Measurements from ENCODE around the gene NRP1.

Gene NRP1

DNA sequence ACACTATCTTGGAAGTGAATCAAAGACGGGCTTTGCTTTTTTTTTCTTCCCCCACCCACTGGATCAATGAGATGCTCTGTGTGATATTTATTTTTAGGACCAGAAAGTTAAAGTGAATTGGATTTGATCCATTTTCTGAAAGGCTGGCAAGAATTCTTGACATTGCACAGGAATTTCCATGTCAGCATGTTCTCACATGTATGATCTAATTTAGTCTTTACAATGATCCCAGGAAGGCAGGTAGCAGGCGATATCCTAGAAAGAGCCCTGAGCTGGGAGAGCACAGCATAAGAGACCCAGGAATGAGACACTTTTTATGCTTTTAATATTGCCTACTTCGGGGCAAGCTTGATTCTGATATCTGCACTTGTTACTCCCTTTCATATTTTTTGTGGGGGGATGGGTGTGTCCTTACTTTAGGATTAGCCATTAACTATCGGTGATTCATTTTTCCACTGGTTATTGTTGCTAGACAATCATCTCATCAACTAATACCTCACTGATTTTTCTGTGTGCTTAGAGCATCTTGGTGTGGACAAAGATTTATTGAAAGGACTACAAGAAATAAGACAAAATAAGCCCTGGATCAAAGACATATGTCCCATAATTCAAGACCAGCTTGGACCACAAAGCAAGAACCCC, 58.1 kb downstream of the NRP1 start:
- Histone ChIP-seq H3K4me3 (ENCODE audit: low read depth, low read length) (no peak overlapping the region), H3K36me3 (ENCODE audit: control insufficient read depth in 1 of 2, insufficient read depth in 2 of 2, low read length in 2 of 2) (peaks cover 2 to 9% of the 10 kb centered on the region in 2 experiments), H3K79me2 (ENCODE audit: control insufficient read depth, insufficient read depth, low read length, poor library complexity) (peaks cover 2% of the 10 kb centered on the region), H4K12ac (ENCODE audit: low read depth, low read length) (no peak overlapping the region), H2BK5ac (ENCODE audit: low read depth, low read length, poor library complexity) (no peak overlapping the region), H3K18ac (ENCODE audit: low read length) (no peak overlapping the region), H3K27me3 (ENCODE audit: insufficient read depth, low read length) (peaks cover 2% of the 10 kb centered on the region), H3K23ac (ENCODE audit: low read length) (no peak overlapping the region), H2BK120ac (ENCODE audit: insufficient read depth, low read length, poor library complexity) (no peak overlapping the region), H2BK12ac (ENCODE audit: low read length) (no peak overlapping the region), H3K79me1 (ENCODE audit: low read length) (peaks cover 2% of the 10 kb centered on the region), H3K4ac (ENCODE audit: low read depth, low read length) (no peak overlapping the region), H3K4me1 (ENCODE audit: control insufficient read depth in 1 of 2, insufficient read depth in 2 of 2, low read length in 2 of 2) (peaks cover 3% of the 10 kb centered on the region in 2 experiments), H3K9me3 (ENCODE audit: insufficient read depth, low read depth, low read length) (no peaks in the 10 kb centered on the region), H3K14ac (ENCODE audit: low read length) (no peak overlapping the region), H3K4me2 (ENCODE audit: low read length) (no peak overlapping the region), H2AFZ (ENCODE audit: insufficient read depth, low read length, poor library complexity) (no peak overlapping the region), H4K91ac (ENCODE audit: low read depth, low read length) (no peak overlapping the region), H4K8ac (ENCODE audit: low read depth, low read length) (no peak overlapping the region), H3K27ac (ENCODE audit: low read depth, low read length) (no peak overlapping the region), H2AK5ac (ENCODE audit: low read length) (no peak overlapping the region), H3K9ac (ENCODE audit: low read length) (no peak overlapping the region)
- no CpG with 5 or more reads among the region's 4 CpGs for WGBS (ENCODE audit: extremely low coverage, insufficient coverage, insufficient read length)
- no peak for DNase-seq

GRCh38 chr10:33274096-33274785, 60.2 kb downstream of the NRP1 start:
- peaks cover 5 to 13% of the 10 kb centered on the region in 2 experiments for H3K36me3 ChIP-seq (ENCODE audit: control insufficient read depth in 1 of 2, insufficient read depth in 2 of 2, low read length in 2 of 2)
- no peak overlapping the region for H2BK120ac ChIP-seq (ENCODE audit: insufficient read depth, low read length, poor library complexity)
- WGBS (ENCODE audit: extremely low coverage, insufficient coverage, insufficient read length): no CpG with 5 or more reads among the region's 6 CpGs

GRCh38 chr10:33273295-33274002, 61.0 kb downstream of the NRP1 start:
- no peaks in the 10 kb centered on the region for H3K9me3 ChIP-seq (ENCODE audit: insufficient read depth, low read depth, low read length)
- H3K18ac ChIP-seq (ENCODE audit: low read length): no peak overlapping the region
- H3K9ac ChIP-seq (ENCODE audit: low read length): peak overlapping the region; percentile 1
- no peak overlapping the region for H4K8ac ChIP-seq (ENCODE audit: low read depth, low read length)
- no peak overlapping the region for H3K23ac ChIP-seq (ENCODE audit: low read length)
- no peak overlapping the region for H2AK5ac ChIP-seq (ENCODE audit: low read length)
- DNase-seq: no peak
- peaks cover 5 to 11% of the 10 kb centered on the region in 2 experiments for H3K36me3 ChIP-seq (ENCODE audit: control insufficient read depth in 1 of 2, insufficient read depth in 2 of 2, low read length in 2 of 2)
- H3K79me1 ChIP-seq (ENCODE audit: low read length): peaks cover 2% of the 10 kb centered on the region
- no peak overlapping the region for H3K4me3 ChIP-seq (ENCODE audit: low read depth, low read length)
- H3K4me1 ChIP-seq (ENCODE audit: control insufficient read depth in 1 of 2, insufficient read depth in 2 of 2, low read length in 2 of 2): peaks cover 3% of the 10 kb centered on the region in 2 experiments
- H3K4ac ChIP-seq (ENCODE audit: low read depth, low read length): no peak overlapping the region
- no peak overlapping the region for H4K91ac ChIP-seq (ENCODE audit: low read depth, low read length)
- H3K4me2 ChIP-seq (ENCODE audit: low read length): no peak overlapping the region
- H3K27me3 ChIP-seq (ENCODE audit: insufficient read depth, low read length): peaks cover 2% of the 10 kb centered on the region
- H2BK120ac ChIP-seq (ENCODE audit: insufficient read depth, low read length, poor library complexity): no peak overlapping the region
- no peak overlapping the region for H2AFZ ChIP-seq (ENCODE audit: insufficient read depth, low read length, poor library complexity)
- no peak overlapping the region for H3K14ac ChIP-seq (ENCODE audit: low read length)
- no peak overlapping the region for H4K12ac ChIP-seq (ENCODE audit: low read depth, low read length)
- peaks cover 2% of the 10 kb centered on the region for H3K79me2 ChIP-seq (ENCODE audit: control insufficient read depth, insufficient read depth, low read length, poor library complexity)
- H3K27ac ChIP-seq (ENCODE audit: low read depth, low read length): no peak overlapping the region
- WGBS (ENCODE audit: extremely low coverage, insufficient coverage, insufficient read length): no CpG with 5 or more reads among the region's 19 CpGs
- no peak overlapping the region for H2BK5ac ChIP-seq (ENCODE audit: low read depth, low read length, poor library complexity)
- H2BK12ac ChIP-seq (ENCODE audit: low read length): no peak overlapping the region

More at GRCh38 chr10:33274096-33274785, 60.2 kb downstream of the NRP1 start:
- Histone ChIP-seq H3K79me1 (ENCODE audit: low read length) (peaks cover 2% of the 10 kb centered on the region), H2BK12ac (ENCODE audit: low read length) (no peak overlapping the region), H3K4me2 (ENCODE audit: low read length) (no peak overlapping the region), H3K4ac (ENCODE audit: low read depth, low read length) (no peak overlapping the region), H3K4me1 (ENCODE audit: control insufficient read depth in 1 of 2, insufficient read depth in 2 of 2, low read length in 2 of 2) (peaks cover 3% of the 10 kb centered on the region in 2 experiments), H3K23ac (ENCODE audit: low read length) (no peak overlapping the region), H3K14ac (ENCODE audit: low read length) (no peak overlapping the region), H3K27ac (ENCODE audit: low read depth, low read length) (no peak overlapping the region), H4K8ac (ENCODE audit: low read depth, low read length) (no peak overlapping the region), H2BK5ac (ENCODE audit: low read depth, low read length, poor library complexity) (no peak overlapping the region), H3K27me3 (ENCODE audit: insufficient read depth, low read length) (peaks cover 2% of the 10 kb centered on the region), H3K79me2 (ENCODE audit: control insufficient read depth, insufficient read depth, low read length, poor library complexity) (peaks cover 2% of the 10 kb centered on the region), H3K4me3 (ENCODE audit: low read depth, low read length) (no peak overlapping the region), H2AFZ (ENCODE audit: insufficient read depth, low read length, poor library complexity) (no peak overlapping the region), H3K18ac (ENCODE audit: low read length) (no peak overlapping the region), H4K12ac (ENCODE audit: low read depth, low read length) (no peak overlapping the region), H2AK5ac (ENCODE audit: low read length) (no peak overlapping the region), H4K91ac (ENCODE audit: low read depth, low read length) (no peak overlapping the region), H3K9me3 (ENCODE audit: insufficient read depth, low read depth, low read length) (no peaks in the 10 kb centered on the region), H3K9ac (ENCODE audit: low read length) (no peak overlapping the region)
- no peak for DNase-seq

DNA sequence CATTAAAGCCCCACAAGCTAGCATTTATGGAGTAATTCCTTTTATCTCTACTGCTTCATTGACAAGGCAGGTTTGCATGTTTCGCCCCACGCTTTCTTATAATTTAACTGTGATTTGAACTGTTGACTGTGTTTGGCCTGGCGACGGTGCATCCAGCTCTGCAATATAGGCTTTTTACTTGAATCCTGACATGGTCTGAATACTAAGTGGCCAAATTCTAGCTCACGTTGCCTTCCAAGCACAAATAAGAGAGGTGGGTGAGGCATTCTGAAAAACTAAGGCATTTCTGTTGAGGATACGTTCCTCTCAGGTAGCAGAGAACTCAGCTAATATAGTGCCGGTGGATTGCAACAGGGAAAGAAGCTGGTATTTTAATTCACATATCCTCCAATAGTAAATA, 61.8 kb downstream of the NRP1 start:
- H3K27me3 ChIP-seq (ENCODE audit: insufficient read depth, low read length): peaks cover 2% of the 10 kb centered on the region
- no peak overlapping the region for H2AK5ac ChIP-seq (ENCODE audit: low read length)
- peaks cover 5 to 13% of the 10 kb centered on the region in 2 experiments for H3K36me3 ChIP-seq (ENCODE audit: control insufficient read depth in 1 of 2, insufficient read depth in 2 of 2, low read length in 2 of 2)
- no peaks in the 10 kb centered on the region for H3K9me3 ChIP-seq (ENCODE audit: insufficient read depth, low read depth, low read length)
- H4K91ac ChIP-seq (ENCODE audit: low read depth, low read length): no peak overlapping the region
- H3K79me1 ChIP-seq (ENCODE audit: low read length): peaks cover 2% of the 10 kb centered on the region
- no peak overlapping the region for H3K14ac ChIP-seq (ENCODE audit: low read length)
- no peak overlapping the region for H3K4ac ChIP-seq (ENCODE audit: low read depth, low read length)
- H4K8ac ChIP-seq (ENCODE audit: low read depth, low read length): no peak overlapping the region
- no peak for DNase-seq
- no peak overlapping the region for H2AFZ ChIP-seq (ENCODE audit: insufficient read depth, low read length, poor library complexity)
- H2BK5ac ChIP-seq (ENCODE audit: low read depth, low read length, poor library complexity): no peak overlapping the region
- WGBS (ENCODE audit: extremely low coverage, insufficient coverage, insufficient read length): no CpG with 5 or more reads among the region's 7 CpGs
- no peak overlapping the region for H2BK120ac ChIP-seq (ENCODE audit: insufficient read depth, low read length, poor library complexity)
- H3K4me3 ChIP-seq (ENCODE audit: low read depth, low read length): no peak overlapping the region
- H3K9ac ChIP-seq (ENCODE audit: low read length): no peak overlapping the region
- no peak overlapping the region for H2BK12ac ChIP-seq (ENCODE audit: low read length)
- peaks cover 3% of the 10 kb centered on the region in 2 experiments for H3K4me1 ChIP-seq (ENCODE audit: control insufficient read depth in 1 of 2, insufficient read depth in 2 of 2, low read length in 2 of 2)
- peaks cover 2% of the 10 kb centered on the region for H3K79me2 ChIP-seq (ENCODE audit: control insufficient read depth, insufficient read depth, low read length, poor library complexity)
- no peak overlapping the region for H3K27ac ChIP-seq (ENCODE audit: low read depth, low read length)
- H3K4me2 ChIP-seq (ENCODE audit: low read length): no peak overlapping the region
- H4K12ac ChIP-seq (ENCODE audit: low read depth, low read length): no peak overlapping the region
- no peak overlapping the region for H3K23ac ChIP-seq (ENCODE audit: low read length)
- no peak overlapping the region for H3K18ac ChIP-seq (ENCODE audit: low read length)
